ENCODE results near the gene CASKIN2.

DNA sequence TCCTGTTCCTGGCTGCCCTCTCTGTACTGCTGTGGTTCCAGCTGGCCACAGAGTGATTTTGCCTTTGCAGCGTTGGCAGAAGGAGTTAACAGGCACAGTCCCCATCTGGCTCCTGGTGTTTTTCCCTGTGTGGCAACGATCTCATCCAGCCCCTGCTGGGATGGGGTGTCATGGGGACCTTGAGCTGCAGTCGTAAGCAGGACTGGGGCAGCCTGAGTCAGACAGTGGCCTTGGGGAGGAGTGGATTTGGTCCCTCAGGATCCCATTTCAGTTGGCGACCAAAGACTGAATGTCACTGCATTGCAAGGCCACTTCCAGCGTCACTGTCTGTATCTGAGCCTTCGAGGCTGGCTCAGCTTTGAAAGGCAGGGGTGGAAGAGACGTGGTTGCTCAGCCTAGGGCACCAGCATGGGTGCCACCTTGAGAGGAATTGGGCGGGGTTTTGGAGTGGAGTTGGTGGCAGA, 47.0 kb downstream of the CASKIN2 start:
- TF ChIP-seq, protein P1, sequence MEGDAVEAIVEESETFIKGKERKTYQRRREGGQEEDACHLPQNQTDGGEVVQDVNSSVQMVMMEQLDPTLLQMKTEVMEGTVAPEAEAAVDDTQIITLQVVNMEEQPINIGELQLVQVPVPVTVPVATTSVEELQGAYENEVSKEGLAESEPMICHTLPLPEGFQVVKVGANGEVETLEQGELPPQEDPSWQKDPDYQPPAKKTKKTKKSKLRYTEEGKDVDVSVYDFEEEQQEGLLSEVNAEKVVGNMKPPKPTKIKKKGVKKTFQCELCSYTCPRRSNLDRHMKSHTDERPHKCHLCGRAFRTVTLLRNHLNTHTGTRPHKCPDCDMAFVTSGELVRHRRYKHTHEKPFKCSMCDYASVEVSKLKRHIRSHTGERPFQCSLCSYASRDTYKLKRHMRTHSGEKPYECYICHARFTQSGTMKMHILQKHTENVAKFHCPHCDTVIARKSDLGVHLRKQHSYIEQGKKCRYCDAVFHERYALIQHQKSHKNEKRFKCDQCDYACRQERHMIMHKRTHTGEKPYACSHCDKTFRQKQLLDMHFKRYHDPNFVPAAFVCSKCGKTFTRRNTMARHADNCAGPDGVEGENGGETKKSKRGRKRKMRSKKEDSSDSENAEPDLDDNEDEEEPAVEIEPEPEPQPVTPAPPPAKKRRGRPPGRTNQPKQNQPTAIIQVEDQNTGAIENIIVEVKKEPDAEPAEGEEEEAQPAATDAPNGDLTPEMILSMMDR (IDR thresholded peaks at IDR 0.05), result no peak
- TF ChIP-seq EP300 (IDR thresholded peaks at IDR 0.05), result no peak
- TF ChIP-seq POLR2A (IDR thresholded peaks at IDR 0.05), result no peak
